ENCODE results near the gene KAT14.
"Not testable (repeated sequence)": the region's sequence is repeated elsewhere in the genome, so short reads cannot be mapped to it uniquely, and the experiment has no call there.

Gene KAT14, protein sequence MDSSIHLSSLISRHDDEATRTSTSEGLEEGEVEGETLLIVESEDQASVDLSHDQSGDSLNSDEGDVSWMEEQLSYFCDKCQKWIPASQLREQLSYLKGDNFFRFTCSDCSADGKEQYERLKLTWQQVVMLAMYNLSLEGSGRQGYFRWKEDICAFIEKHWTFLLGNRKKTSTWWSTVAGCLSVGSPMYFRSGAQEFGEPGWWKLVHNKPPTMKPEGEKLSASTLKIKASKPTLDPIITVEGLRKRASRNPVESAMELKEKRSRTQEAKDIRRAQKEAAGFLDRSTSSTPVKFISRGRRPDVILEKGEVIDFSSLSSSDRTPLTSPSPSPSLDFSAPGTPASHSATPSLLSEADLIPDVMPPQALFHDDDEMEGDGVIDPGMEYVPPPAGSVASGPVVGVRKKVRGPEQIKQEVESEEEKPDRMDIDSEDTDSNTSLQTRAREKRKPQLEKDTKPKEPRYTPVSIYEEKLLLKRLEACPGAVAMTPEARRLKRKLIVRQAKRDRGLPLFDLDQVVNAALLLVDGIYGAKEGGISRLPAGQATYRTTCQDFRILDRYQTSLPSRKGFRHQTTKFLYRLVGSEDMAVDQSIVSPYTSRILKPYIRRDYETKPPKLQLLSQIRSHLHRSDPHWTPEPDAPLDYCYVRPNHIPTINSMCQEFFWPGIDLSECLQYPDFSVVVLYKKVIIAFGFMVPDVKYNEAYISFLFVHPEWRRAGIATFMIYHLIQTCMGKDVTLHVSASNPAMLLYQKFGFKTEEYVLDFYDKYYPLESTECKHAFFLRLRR

GRCh38 chr20:18137412-18138265 is at the start of gene KAT14, which contains the start of gene PET117:
KAT14 (plus strand) TSS chr20:18137863; CDS start chr20:18142661, 4,798 bp downstream.
PET117 (plus strand) TSS chr20:18137863; CDS start chr20:18137956, 93 bp downstream.
- H3K27ac ChIP-seq = peak within 1 kb of the TSS; percentile 97
- TF ChIP-seq, protein P1, sequence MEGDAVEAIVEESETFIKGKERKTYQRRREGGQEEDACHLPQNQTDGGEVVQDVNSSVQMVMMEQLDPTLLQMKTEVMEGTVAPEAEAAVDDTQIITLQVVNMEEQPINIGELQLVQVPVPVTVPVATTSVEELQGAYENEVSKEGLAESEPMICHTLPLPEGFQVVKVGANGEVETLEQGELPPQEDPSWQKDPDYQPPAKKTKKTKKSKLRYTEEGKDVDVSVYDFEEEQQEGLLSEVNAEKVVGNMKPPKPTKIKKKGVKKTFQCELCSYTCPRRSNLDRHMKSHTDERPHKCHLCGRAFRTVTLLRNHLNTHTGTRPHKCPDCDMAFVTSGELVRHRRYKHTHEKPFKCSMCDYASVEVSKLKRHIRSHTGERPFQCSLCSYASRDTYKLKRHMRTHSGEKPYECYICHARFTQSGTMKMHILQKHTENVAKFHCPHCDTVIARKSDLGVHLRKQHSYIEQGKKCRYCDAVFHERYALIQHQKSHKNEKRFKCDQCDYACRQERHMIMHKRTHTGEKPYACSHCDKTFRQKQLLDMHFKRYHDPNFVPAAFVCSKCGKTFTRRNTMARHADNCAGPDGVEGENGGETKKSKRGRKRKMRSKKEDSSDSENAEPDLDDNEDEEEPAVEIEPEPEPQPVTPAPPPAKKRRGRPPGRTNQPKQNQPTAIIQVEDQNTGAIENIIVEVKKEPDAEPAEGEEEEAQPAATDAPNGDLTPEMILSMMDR (conservative IDR thresholded peaks at IDR 0.05) = no peak

GRCh38 chr20:18088298-18088697 is 49.4 kb upstream of the KAT14 start:
- not testable (repeated sequence) for H3K27ac ChIP-seq

DNA sequence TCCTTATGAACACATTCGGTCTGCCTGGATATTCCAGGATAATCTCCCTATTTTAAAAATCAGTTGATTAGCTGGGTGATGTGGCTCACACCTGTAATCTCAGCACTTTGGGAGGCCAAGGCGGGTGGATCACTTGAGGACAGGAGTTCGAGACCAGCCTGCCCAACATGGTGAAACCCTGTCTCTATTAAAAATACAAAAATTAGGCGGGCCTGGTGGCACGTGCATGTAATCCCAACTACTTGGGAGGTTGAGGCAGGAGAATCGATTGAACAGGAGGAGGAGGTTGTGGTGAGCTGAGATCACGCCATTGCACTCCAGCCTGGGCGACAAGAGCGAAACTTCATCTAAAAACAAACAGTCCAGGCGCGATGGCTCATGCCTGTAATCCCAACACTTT is 48.8 kb upstream of the KAT14 start:
- H3K27ac ChIP-seq = not testable (repeated sequence)

DNA sequence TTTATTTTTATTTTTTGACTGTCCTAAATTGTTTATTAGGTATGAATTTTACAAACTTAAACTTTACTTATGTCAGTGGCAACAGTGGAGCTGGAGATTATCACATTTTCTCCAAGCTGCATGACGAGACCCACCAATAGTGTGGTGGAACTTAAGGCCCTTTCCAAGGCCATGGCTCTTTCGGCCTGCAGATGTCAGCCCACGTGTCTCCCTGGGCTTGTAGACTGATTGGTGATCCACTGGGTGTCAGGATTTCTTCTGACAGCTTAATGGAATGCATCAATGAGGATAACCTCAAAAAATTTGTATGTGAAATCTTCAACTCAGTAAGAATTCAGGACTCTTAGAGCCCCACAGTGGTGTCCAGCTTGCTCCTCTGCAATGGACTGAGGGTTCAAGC is 47.6 kb upstream of the KAT14 start:
- TF ChIP-seq, protein P1 (conservative IDR thresholded peaks at IDR 0.05) = no peak
- H3K27ac ChIP-seq = no peak overlapping the region

DNA sequence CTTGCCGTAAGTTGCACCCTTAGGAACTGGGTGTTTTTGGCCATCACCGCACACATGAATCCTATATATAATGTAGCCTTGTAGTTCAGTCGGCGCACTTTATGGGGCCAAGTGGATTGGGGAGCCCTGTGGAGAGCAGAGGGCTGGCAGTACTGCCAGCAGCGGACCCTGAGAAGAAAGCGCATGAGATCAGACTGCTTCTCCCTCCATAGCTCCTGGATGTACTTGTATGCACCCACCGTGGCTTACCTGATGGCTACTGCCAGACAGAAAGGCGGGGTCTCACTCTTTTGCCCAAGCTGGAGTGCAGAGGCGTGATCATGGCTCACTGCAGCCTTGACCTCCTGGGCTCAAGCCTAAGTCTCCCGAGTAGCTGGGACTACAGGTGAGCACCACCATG is 47.2 kb upstream of the KAT14 start:
- TF ChIP-seq, protein P1 (conservative IDR thresholded peaks at IDR 0.05) = no peak
- H3K27ac ChIP-seq = no peak overlapping the region

DNA sequence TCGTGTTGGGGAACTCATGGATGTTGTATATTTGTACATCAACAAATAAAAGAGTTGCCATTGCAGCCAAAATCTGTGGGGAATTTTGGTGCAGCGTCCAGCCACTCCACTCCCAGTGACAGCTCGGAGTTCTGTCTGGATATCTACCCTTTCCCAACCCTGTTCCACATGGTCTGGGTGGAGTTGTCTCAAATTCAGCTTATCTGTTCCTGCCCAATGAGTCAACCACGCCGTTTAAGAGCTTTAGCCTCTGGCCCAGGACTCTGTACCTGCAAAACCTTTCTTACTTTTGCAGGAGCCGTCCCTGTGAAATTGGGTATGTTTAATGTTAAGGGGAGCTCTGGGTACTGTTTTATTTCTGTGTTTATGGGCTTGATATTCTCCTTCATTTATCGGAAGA is 46.0 kb upstream of the KAT14 start:
- no peak overlapping the region for H3K27ac ChIP-seq
- TF ChIP-seq, protein P1 (conservative IDR thresholded peaks at IDR 0.05) = no peak

DNA sequence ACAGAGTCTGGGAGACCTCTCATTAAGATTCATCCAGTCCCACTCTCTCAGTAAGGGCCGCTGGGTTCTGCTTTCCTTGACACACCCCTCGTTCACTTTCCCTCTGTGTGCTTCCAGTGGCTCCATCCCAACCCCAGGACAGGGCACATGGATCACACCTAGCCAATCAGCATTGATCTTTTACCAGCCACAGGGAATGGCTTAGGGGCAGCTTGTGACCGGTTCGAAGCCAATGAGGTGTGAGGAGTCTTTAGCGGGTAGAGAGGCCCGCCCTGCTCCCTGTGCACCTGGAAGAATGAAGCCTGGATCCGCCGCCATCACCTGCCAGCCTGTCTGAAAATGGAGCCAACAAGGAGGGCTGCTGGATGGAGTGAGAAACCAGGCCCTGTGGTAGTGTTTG is 44.8 kb upstream of the KAT14 start:
- no peak overlapping the region for H3K27ac ChIP-seq
- TF ChIP-seq, protein P1 (conservative IDR thresholded peaks at IDR 0.05) = no peak

- H3K27ac ChIP-seq = no peak overlapping the region
- TF ChIP-seq, protein P1 (conservative IDR thresholded peaks at IDR 0.05) = no peak
Measured at GRCh38 chr20:18093388-18093787, 44.3 kb upstream of the KAT14 start.

Data from VCaP (cell line).